NT2/D1 (cell line): ENCODE data around the gene GYS2.

Experiments
- SUZ12 ChIP-seq: IDR thresholded peaks from 2 replicates; pipeline ENCODE4 v1.6.1; 2011; ENCODE audit not compliant: insufficient read length, insufficient read depth; ENCODE audit errors: extremely low read depth
- YY1 ChIP-seq: IDR thresholded peaks from 2 replicates; pipeline ENCODE4 v1.6.1; 2011; ENCODE audit not compliant: insufficient read length, insufficient read depth
- ZNF274 ChIP-seq: IDR thresholded peaks from 2 replicates; pipeline ENCODE4 v1.6.1; 2011; ENCODE audit warnings: mild to moderate bottlenecking, low read depth, low read length

GRCh38 chr12:21541773-21542172 lies 62.9 kb downstream of the GYS2 start:
- TF ChIP-seq YY1 (no peak), ZNF274 (no peak), SUZ12 (no peak)
